CD4-positive, CD25-positive, alpha-beta regulatory T cell (primary cell): ENCODE data around the gene PCBP3. TPM values are rescaled to one million over a fixed set of nuclear protein-coding genes. Genes with fewer than 3 reads are reported as not detected.
A peak's percentile ranks its signal among the peaks of the same experiment; 100 is the strongest.
"Not testable (repeated sequence)": the region's sequence is repeated elsewhere in the genome, so short reads cannot be mapped to it uniquely, and the experiment has no call there.

Experiments
- ATAC-seq, 2 donors: fragments of 150-1000 bp; cut with Tn5 transposase; one replicate each; pipeline ENCODE4 v1.10.0; 2021; ENCODE audit warnings: low read depth in 2 of 2, moderate number of reproducible peaks in 2 of 2, moderate library complexity in 1 of 2
- DNase-seq, 3 donors: peaks; one replicate each; pipeline versions ENCODE4 v3.0.0 to v3.0.0-alpha.2; 2012 to 2022; ENCODE audit warnings: mixed read lengths in 1 of 3
- H3K27ac ChIP-seq: one replicate; pipeline ENCODE4 v1.7.0; 2013; ENCODE audit warnings: mild to moderate bottlenecking, low read length; ENCODE audit not compliant: insufficient read depth, poor library complexity, severe bottlenecking
- H3K27me3 ChIP-seq: one replicate; pipeline ENCODE4 v1.7.0; 2013; ENCODE audit warnings: low read length; ENCODE audit not compliant: control insufficient read depth, insufficient read depth
- H3K36me3 ChIP-seq: one replicate; pipeline ENCODE4 v1.7.0; 2013; ENCODE audit warnings: mild to moderate bottlenecking, low read length, moderate library complexity; ENCODE audit not compliant: control insufficient read depth, insufficient read depth
- H3K4me1 ChIP-seq: 2 replicates; pipeline ENCODE4 v1.7.0; 2013; ENCODE audit warnings: mild to moderate bottlenecking, low read length; ENCODE audit not compliant: insufficient read depth, control insufficient read depth, poor library complexity, severe bottlenecking
- H3K4me3 ChIP-seq: one replicate; pipeline ENCODE4 v1.7.0; 2013; ENCODE audit warnings: low read depth, mild to moderate bottlenecking, low read length, moderate library complexity
- H3K9me3 ChIP-seq, 2 experiments: 1 replicate in 1 of 2; 2 replicates in 1 of 2; pipeline ENCODE4 v1.7.0; 2013; ENCODE audit warnings: low read length in 2 of 2, mild to moderate bottlenecking in 1 of 2, moderate library complexity in 1 of 2; ENCODE audit not compliant: control insufficient read depth in 2 of 2
- H3K27ac Mint-ChIP-seq, 3 donors: one replicate each; pipeline ENCODE4 v1.8.0; 2020 to 2022; ENCODE audit warnings: mild to moderate bottlenecking in 3 of 3, mixed read lengths in 3 of 3, moderate library complexity in 2 of 3
- H3K27me3 Mint-ChIP-seq: one replicate; pipeline ENCODE4 v1.8.0; 2022; ENCODE audit warnings: mild to moderate bottlenecking, mixed read lengths
- H3K36me3 Mint-ChIP-seq: one replicate; pipeline ENCODE4 v1.8.0; 2020; ENCODE audit warnings: mixed read lengths
- H3K4me1 Mint-ChIP-seq, 4 donors: one replicate each; pipeline ENCODE4 v1.8.0; 2020 to 2022; ENCODE audit warnings: mixed read lengths in 4 of 4, mild to moderate bottlenecking in 1 of 4
- H3K4me3 Mint-ChIP-seq, 4 donors: one replicate each; pipeline ENCODE4 v1.8.0; 2020 to 2022; ENCODE audit warnings: mild to moderate bottlenecking in 4 of 4, mixed read lengths in 4 of 4, moderate library complexity in 3 of 4
- H3K9me3 Mint-ChIP-seq, 7 donors: one replicate each; pipeline ENCODE4 v1.8.0; 2020 to 2022; ENCODE audit warnings: mixed read lengths in 7 of 7, mild to moderate bottlenecking in 3 of 7, moderate library complexity in 2 of 7
- polyA plus RNA-seq, 4 donors: library from polyadenylated mRNA; unstranded; fragments of 300-500 nt; fragmentation: Illumina TruSeq; gene quantifications; one replicate each; pipeline ENCODE4 v1.2.3, GENCODE V29; 2021
- total RNA-seq: library from RNA; stranded (reverse); gene quantifications from one replicate; pipeline ENCODE4 v1.2.3, GENCODE V29; 2022

Gene PCBP3
- total and polyA plus RNA-seq, 5 donors from 2014 or later: 0.72 to 5.3 (median 2.3) TPM

- Mint-ChIP-seq H3K9me3 (peaks cover 0 to 2% (median 0%) of the 10 kb centered on the region in 7 donors), H3K4me3 (no peak overlapping the region), H3K27ac (no peak overlapping the region), H3K36me3 (no peaks in the 10 kb centered on the region), H3K27me3 (peaks cover 10% of the 10 kb centered on the region), H3K4me1 (no peaks in the 10 kb centered on the region)
- H3K27me3 ChIP-seq: no peaks in the 10 kb centered on the region
- ATAC-seq (no peak), DNase-seq (no peak)
- H3K27ac ChIP-seq: no peak overlapping the region
- no peaks in the 10 kb centered on the region for H3K4me1 ChIP-seq
- H3K36me3 ChIP-seq: no peaks in the 10 kb centered on the region
- no peaks in the 10 kb centered on the region for H3K9me3 ChIP-seq
- H3K4me3 ChIP-seq: no peak overlapping the region
Measured at GRCh38 chr21:45803618-45804340, 160.3 kb downstream of the PCBP3 start.

- H3K9me3 Mint-ChIP-seq: peaks cover 0 to 2% (median 0%) of the 10 kb centered on the region in 7 donors
- ATAC-seq: no peak
- peaks cover 10% of the 10 kb centered on the region for H3K27me3 Mint-ChIP-seq
- no peaks in the 10 kb centered on the region for H3K4me1 Mint-ChIP-seq
- H3K4me3 Mint-ChIP-seq: no peak overlapping the region
- no peak overlapping the region for H3K27ac Mint-ChIP-seq
- H3K36me3 Mint-ChIP-seq: no peaks in the 10 kb centered on the region
- no peaks in the 10 kb centered on the region for H3K4me1 ChIP-seq
- H3K36me3 ChIP-seq: no peaks in the 10 kb centered on the region
- no peak for DNase-seq
- no peak overlapping the region for H3K27ac ChIP-seq
- H3K4me3 ChIP-seq: no peak overlapping the region
- no peaks in the 10 kb centered on the region for H3K9me3 ChIP-seq
- no peaks in the 10 kb centered on the region for H3K27me3 ChIP-seq
Measured at GRCh38 chr21:45804809-45805313, 161.3 kb downstream of the PCBP3 start.

GRCh38 chr21:45805321-45805720 lies 161.8 kb downstream of the PCBP3 start:
- ATAC-seq (no peak), DNase-seq (no peak)
- Histone ChIP-seq H3K36me3 (no peaks in the 10 kb centered on the region), H3K4me3 (no peak overlapping the region), H3K27ac (no peak overlapping the region), H3K4me1 (no peaks in the 10 kb centered on the region), H3K27me3 (no peaks in the 10 kb centered on the region), H3K9me3 (no peaks in the 10 kb centered on the region)
- H3K36me3 Mint-ChIP-seq: no peaks in the 10 kb centered on the region
- no peaks in the 10 kb centered on the region for H3K4me1 Mint-ChIP-seq
- peaks cover 0 to 2% (median 0%) of the 10 kb centered on the region in 7 donors for H3K9me3 Mint-ChIP-seq
- peaks cover 10% of the 10 kb centered on the region for H3K27me3 Mint-ChIP-seq
- H3K4me3 Mint-ChIP-seq: no peak overlapping the region
- H3K27ac Mint-ChIP-seq: no peak overlapping the region

- Histone ChIP-seq H3K4me3 (no peak overlapping the region), H3K27ac (no peak overlapping the region), H3K9me3 (no peaks in the 10 kb centered on the region), H3K4me1 (no peaks in the 10 kb centered on the region), H3K36me3 (no peaks in the 10 kb centered on the region), H3K27me3 (no peaks in the 10 kb centered on the region)
- no peak overlapping the region for H3K27ac Mint-ChIP-seq
- DNase-seq (no peak), ATAC-seq (no peak)
- no peaks in the 10 kb centered on the region for H3K4me1 Mint-ChIP-seq
- H3K4me3 Mint-ChIP-seq: no peak overlapping the region
- H3K9me3 Mint-ChIP-seq: peaks cover 0 to 2% (median 0%) of the 10 kb centered on the region in 7 donors
- H3K27me3 Mint-ChIP-seq: peaks cover 10% of the 10 kb centered on the region
- H3K36me3 Mint-ChIP-seq: no peaks in the 10 kb centered on the region
Measured at GRCh38 chr21:45806042-45806441, 162.5 kb downstream of the PCBP3 start.

GRCh38 chr21:45808663-45809062 lies 165.1 kb downstream of the PCBP3 start:
- H3K4me1 ChIP-seq, H3K36me3 ChIP-seq, H3K27ac ChIP-seq, H3K36me3 Mint-ChIP-seq, H3K4me3 ChIP-seq, H3K9me3 Mint-ChIP-seq, H3K4me1 Mint-ChIP-seq, H3K4me3 Mint-ChIP-seq, H3K27me3 ChIP-seq, DNase-seq, H3K9me3 ChIP-seq, ATAC-seq: not testable (repeated sequence)
- Mint-ChIP-seq H3K27me3 (peaks cover 10% of the 10 kb centered on the region), H3K27ac (peak overlapping the region in 1 of 3 donors; percentile 43)

- DNase-seq: no peak
- H3K27ac Mint-ChIP-seq: no peak overlapping the region
- H3K4me1 Mint-ChIP-seq: no peaks in the 10 kb centered on the region
Measured at GRCh38 chr21:45809421-45809820, 165.9 kb downstream of the PCBP3 start.

GRCh38 chr21:45811136-45811535 lies 167.6 kb downstream of the PCBP3 start:
- Histone ChIP-seq H3K27ac (no peak overlapping the region), H3K36me3 (no peaks in the 10 kb centered on the region), H3K27me3 (no peaks in the 10 kb centered on the region), H3K4me3 (no peak overlapping the region), H3K4me1 (no peaks in the 10 kb centered on the region), H3K9me3 (no peaks in the 10 kb centered on the region)
- peaks cover 10% of the 10 kb centered on the region for H3K27me3 Mint-ChIP-seq
- H3K9me3 Mint-ChIP-seq: peaks cover 0 to 2% (median 0%) of the 10 kb centered on the region in 7 donors
- no peak overlapping the region for H3K4me3 Mint-ChIP-seq
- DNase-seq (no peak), ATAC-seq (no peak)
- H3K4me1 Mint-ChIP-seq: no peaks in the 10 kb centered on the region
- H3K36me3 Mint-ChIP-seq: no peaks in the 10 kb centered on the region
- H3K27ac Mint-ChIP-seq: no peak overlapping the region

More at GRCh38 chr21:45809421-45809820, 165.9 kb downstream of the PCBP3 start:
- Histone ChIP-seq H3K27ac (no peak overlapping the region), H3K27me3 (no peaks in the 10 kb centered on the region), H3K36me3 (no peaks in the 10 kb centered on the region), H3K9me3 (no peaks in the 10 kb centered on the region), H3K4me1 (no peaks in the 10 kb centered on the region), H3K4me3 (no peak overlapping the region)
- Mint-ChIP-seq H3K4me3 (no peak overlapping the region), H3K36me3 (no peaks in the 10 kb centered on the region), H3K9me3 (peaks cover 0 to 2% (median 0%) of the 10 kb centered on the region in 7 donors), H3K27me3 (peaks cover 10% of the 10 kb centered on the region)
- no peak for ATAC-seq
